Measurements from ENCODE around the gene HNRNPD. TPM values are rescaled to one million over a fixed set of nuclear protein-coding genes. Genes with fewer than 3 reads are reported as not detected.

HNRNPD gene
- total RNA-seq, 1 experiment from 2014 or later: 221 TPM

Other genes starting within 250 kb of the HNRNPD start
- gene HNRNPDL, start 56.5 kb upstream of the HNRNPD start, total RNA-seq (2021): 179 and 193 TPM in 2 replicates
- 19.8 and 22.3 TPM in 2 replicates for gene ENOPH1, start 56.6 kb upstream of the HNRNPD start, total RNA-seq (2021)
- 0.74 and 0.98 TPM in 2 replicates for gene TMEM150C, start 188.0 kb upstream of the HNRNPD start, total RNA-seq (2021)